Vagina (tissue), 2 donors: ENCODE measurements around the gene BCS1L. TPM values are rescaled to one million over a fixed set of nuclear protein-coding genes. Genes with fewer than 3 reads are reported as not detected.
A peak's percentile ranks its signal among the peaks of the same experiment; 100 is the strongest.

Experiments used
- DNase-seq, 2 donors: peaks; one replicate each; pipeline ENCODE4 v3.0.0-alpha.2; 2017; ENCODE audit errors: extremely low spot score in 2 of 2
- H3K27ac ChIP-seq: fragments of 200-600 bp; sonication (generic); one replicate; pipeline ENCODE4 v1.5.1; 2019
- H3K27me3 ChIP-seq: fragments of 200-600 bp; sonication (generic); one replicate; pipeline ENCODE4 v1.5.1; 2019
- H3K36me3 ChIP-seq, 2 donors: fragments of 200-600 bp; sonication (generic); one replicate each; pipeline ENCODE4 v1.5.1; 2017 to 2019
- H3K4me1 ChIP-seq: fragments of 200-600 bp; sonication (generic); one replicate; pipeline ENCODE4 v1.5.1; 2019
- H3K4me3 ChIP-seq, 2 donors: fragments of 200-600 bp; sonication (generic); 1 replicate in 1 of 2; 2 replicates in 1 of 2; pipeline ENCODE4 v1.5.1; 2016 to 2019
- H3K9me3 ChIP-seq: fragments of 200-600 bp; sonication (generic); one replicate; pipeline ENCODE4 v1.5.1; 2019
- POLR2A ChIP-seq, 2 donors: fragments of 450-650 bp; IDR thresholded peaks; one replicate each; pipeline ENCODE4 v1.6.1; 2017; ENCODE audit warnings: antibody characterized with exemption in 2 of 2, mild to moderate bottlenecking in 2 of 2, moderate library complexity in 2 of 2
- POLR2AphosphoS5 ChIP-seq, 2 donors: sonication (generic); formaldehyde crosslinking; IDR thresholded peaks; one replicate each; pipeline ENCODE4 v1.9.0; 2017; ENCODE audit warnings: antibody characterized with exemption in 2 of 2, mild to moderate bottlenecking in 2 of 2, low read depth in 1 of 2; ENCODE audit not compliant: insufficient read depth in 1 of 2
- intact Hi-C: fragments of 100-400 bp; cut with DNase I; formaldehyde crosslinking; loops from one replicate; pipeline ENCODE4 v1.15.1; 2023
- total RNA-seq: library from RNA; depleted of rRNA; stranded (reverse); fragments of >200 nt; gene quantifications from one replicate; pipeline ENCODE4 v1.2.3, GENCODE V29; 2016
- TF ChIP-seq, protein P1 (sequence below), 3 experiments: fragments of 450-650 bp in 2 of 3; fragments of 200-600 bp in 1 of 3; sonication (generic) in 1 of 3; IDR thresholded peaks; one replicate each; pipeline ENCODE4 v1.5.1; 2017 to 2019; ENCODE audit warnings: antibody characterized with exemption in 3 of 3, mild to moderate bottlenecking in 2 of 3, moderate library complexity in 2 of 3

The BCS1L gene
- total RNA-seq, 1 donor from 2014 or later: 28.5 TPM

- Histone ChIP-seq H3K27ac (peak overlapping the region; percentile 60), H3K4me3 (peak overlapping the region; percentile 65 to 86), H3K9me3 (no peaks in the 10 kb centered on the region), H3K36me3 (peaks cover 0 to 40% of the 10 kb centered on the region in 2 donors), H3K4me1 (peaks cover 21% of the 10 kb centered on the region), H3K27me3 (no peaks in the 10 kb centered on the region)
- intact Hi-C loops: no loop called here
- TF ChIP-seq POLR2A (IDR thresholded peaks at IDR 0.05) (no peak), POLR2AphosphoS5 (IDR thresholded peaks at IDR 0.05; ENCODE audit: insufficient read depth in 1 of 2, low read depth in 1 of 2) (no peak)
- TF ChIP-seq, protein P1, sequence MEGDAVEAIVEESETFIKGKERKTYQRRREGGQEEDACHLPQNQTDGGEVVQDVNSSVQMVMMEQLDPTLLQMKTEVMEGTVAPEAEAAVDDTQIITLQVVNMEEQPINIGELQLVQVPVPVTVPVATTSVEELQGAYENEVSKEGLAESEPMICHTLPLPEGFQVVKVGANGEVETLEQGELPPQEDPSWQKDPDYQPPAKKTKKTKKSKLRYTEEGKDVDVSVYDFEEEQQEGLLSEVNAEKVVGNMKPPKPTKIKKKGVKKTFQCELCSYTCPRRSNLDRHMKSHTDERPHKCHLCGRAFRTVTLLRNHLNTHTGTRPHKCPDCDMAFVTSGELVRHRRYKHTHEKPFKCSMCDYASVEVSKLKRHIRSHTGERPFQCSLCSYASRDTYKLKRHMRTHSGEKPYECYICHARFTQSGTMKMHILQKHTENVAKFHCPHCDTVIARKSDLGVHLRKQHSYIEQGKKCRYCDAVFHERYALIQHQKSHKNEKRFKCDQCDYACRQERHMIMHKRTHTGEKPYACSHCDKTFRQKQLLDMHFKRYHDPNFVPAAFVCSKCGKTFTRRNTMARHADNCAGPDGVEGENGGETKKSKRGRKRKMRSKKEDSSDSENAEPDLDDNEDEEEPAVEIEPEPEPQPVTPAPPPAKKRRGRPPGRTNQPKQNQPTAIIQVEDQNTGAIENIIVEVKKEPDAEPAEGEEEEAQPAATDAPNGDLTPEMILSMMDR (IDR thresholded peaks at IDR 0.05): no peak
- DNase-seq: no peak
Observed at GRCh38 chr2:218658671-218659257, 719 bp upstream of the BCS1L start.

- peaks cover 21% of the 10 kb centered on the region for H3K4me1 ChIP-seq
- intact Hi-C loops: no loop called here
- peaks cover 0 to 40% of the 10 kb centered on the region in 2 donors for H3K36me3 ChIP-seq
- no peaks in the 10 kb centered on the region for H3K27me3 ChIP-seq
- TF ChIP-seq, protein P1 (IDR thresholded peaks at IDR 0.05): no peak
- TF ChIP-seq POLR2A (IDR thresholded peaks at IDR 0.05) (no peak), POLR2AphosphoS5 (IDR thresholded peaks at IDR 0.05; ENCODE audit: insufficient read depth in 1 of 2, low read depth in 1 of 2) (no peak)
- no peak for DNase-seq
- H3K9me3 ChIP-seq: no peaks in the 10 kb centered on the region
- H3K27ac ChIP-seq: peak overlapping the region; percentile 60
- peak overlapping the region; percentile 65 to 86 for H3K4me3 ChIP-seq
Observed at GRCh38 chr2:218659988-218660358, 490 bp downstream of the BCS1L start.

GRCh38 chr2:218662377-218662776, 2.9 kb downstream of the BCS1L start:
- no peaks in the 10 kb centered on the region for H3K9me3 ChIP-seq
- no peak for TF ChIP-seq POLR2A (IDR thresholded peaks at IDR 0.05)
- DNase-seq: no peak
- no peaks in the 10 kb centered on the region for H3K27me3 ChIP-seq
- H3K4me3 ChIP-seq: no peak overlapping the region
- peaks cover 21% of the 10 kb centered on the region for H3K4me1 ChIP-seq
- intact Hi-C loops: no loop called here
- no peak overlapping the region for H3K27ac ChIP-seq
- H3K36me3 ChIP-seq: peaks cover 0 to 44% of the 10 kb centered on the region in 2 donors

DNA sequence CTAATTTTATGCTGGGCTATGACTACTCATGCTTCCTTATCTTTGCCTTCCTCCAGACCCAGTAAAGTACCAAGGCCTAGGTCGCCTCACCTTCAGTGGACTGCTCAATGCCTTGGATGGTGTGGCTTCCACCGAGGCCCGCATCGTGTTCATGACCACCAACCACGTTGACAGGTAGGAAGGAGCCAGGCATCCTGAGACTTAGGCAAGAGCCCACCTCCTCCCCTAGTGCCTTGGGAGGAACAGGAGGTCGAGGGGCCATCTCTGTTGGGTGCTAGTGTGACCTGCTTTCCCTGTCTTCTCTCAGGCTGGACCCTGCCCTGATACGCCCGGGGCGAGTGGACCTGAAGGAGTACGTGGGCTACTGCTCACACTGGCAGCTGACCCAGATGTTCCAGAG, 3.3 kb downstream of the BCS1L start:
- peaks cover 0 to 48% of the 10 kb centered on the region in 2 donors for H3K36me3 ChIP-seq
- intact Hi-C loops: no loop called here
- no peak for DNase-seq
- peaks cover 19% of the 10 kb centered on the region for H3K4me1 ChIP-seq
- H3K27ac ChIP-seq: no peak overlapping the region
- H3K9me3 ChIP-seq: no peaks in the 10 kb centered on the region
- TF ChIP-seq, protein P1 (IDR thresholded peaks at IDR 0.05): no peak
- TF ChIP-seq POLR2AphosphoS5 (IDR thresholded peaks at IDR 0.05; ENCODE audit: insufficient read depth in 1 of 2, low read depth in 1 of 2) (no peak), POLR2A (IDR thresholded peaks at IDR 0.05) (no peak)
- H3K27me3 ChIP-seq: no peaks in the 10 kb centered on the region
- no peak overlapping the region for H3K4me3 ChIP-seq

DNA sequence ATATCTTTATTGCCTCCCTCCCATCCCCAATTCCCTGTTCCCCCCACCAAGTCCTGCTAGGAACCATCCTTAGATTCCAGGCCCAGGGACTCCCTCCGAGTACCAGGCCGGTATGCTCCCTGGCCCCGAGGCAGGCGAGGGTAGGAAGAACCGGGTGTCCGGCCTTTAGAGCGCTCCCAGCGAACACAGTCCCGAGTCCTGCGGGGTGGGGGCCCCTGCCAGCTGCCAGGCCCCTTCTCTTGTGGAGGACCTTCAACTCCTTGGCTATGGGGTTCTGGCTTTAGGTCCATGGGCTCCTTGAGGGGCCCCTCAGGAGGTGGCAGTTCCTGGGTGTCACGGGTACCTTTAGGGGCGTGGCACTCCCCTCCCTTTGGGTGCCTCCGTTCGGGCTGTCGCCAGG, 4.4 kb downstream of the BCS1L start:
- Histone ChIP-seq H3K27ac (no peak overlapping the region), H3K4me1 (peaks cover 10% of the 10 kb centered on the region), H3K27me3 (no peaks in the 10 kb centered on the region), H3K9me3 (no peaks in the 10 kb centered on the region), H3K36me3 (peaks cover 0 to 58% of the 10 kb centered on the region in 2 donors), H3K4me3 (no peak overlapping the region)
- no peak for DNase-seq
- TF ChIP-seq POLR2A (IDR thresholded peaks at IDR 0.05) (no peak), POLR2AphosphoS5 (IDR thresholded peaks at IDR 0.05; ENCODE audit: insufficient read depth in 1 of 2, low read depth in 1 of 2) (no peak)
- TF ChIP-seq, protein P1 (IDR thresholded peaks at IDR 0.05): no peak
- intact Hi-C loops: no loop called here
